CD14-positive monocyte (primary cell): ENCODE data around the gene MACF1. TPM values are rescaled to one million over a fixed set of nuclear protein-coding genes. Genes with fewer than 3 reads are reported as not detected.

ENCODE experiments used
- DNase-seq, 3 donors: peaks; one replicate each; pipeline ENCODE4 v3.0.0-alpha.2; 2011 to 2022
- H2AFZ ChIP-seq: 2 replicates; pipeline ENCODE4 v1.6.0; 2012; ENCODE audit warnings: mild to moderate bottlenecking, low read depth, low read length, inconsistent platforms; ENCODE audit not compliant: insufficient read depth, poor library complexity, severe bottlenecking
- H3K27ac ChIP-seq, 2 donors: 1 replicate in 1 of 2; 2 replicates in 1 of 2; pipeline ENCODE4 v1.5.1; 2012 to 2013; ENCODE audit warnings: low read length in 2 of 2, control low read depth in 1 of 2, inconsistent platforms in 1 of 2, low read depth in 1 of 2, mild to moderate bottlenecking in 1 of 2
- H3K27me3 ChIP-seq, 2 donors: one replicate each; pipeline versions ENCODE4 v1.6.0 to v1.6.1; 2011 to 2013; ENCODE audit warnings: low read length in 2 of 2; ENCODE audit not compliant: control insufficient read depth in 2 of 2, insufficient read depth in 2 of 2
- H3K36me3 ChIP-seq, 2 donors: replicated peaks in 1 of 2; 1 replicate in 1 of 2; 2 replicates in 1 of 2; pipeline versions ENCODE4 v1.5.1 to v1.6.1; 2012 to 2013; ENCODE audit warnings: low read length in 2 of 2, control low read depth in 1 of 2, inconsistent platforms in 1 of 2, mild to moderate bottlenecking in 1 of 2; ENCODE audit not compliant: insufficient read depth in 2 of 2, control insufficient read depth in 1 of 2
- H3K4me1 ChIP-seq, 2 donors: 1 replicate in 1 of 2; 2 replicates in 1 of 2; pipeline versions ENCODE4 v1.5.1 to v1.6.1; 2012 to 2013; ENCODE audit warnings: low read length in 2 of 2, control low read depth in 1 of 2, inconsistent platforms in 1 of 2, mild to moderate bottlenecking in 1 of 2, moderate library complexity in 1 of 2; ENCODE audit not compliant: insufficient read depth in 2 of 2, control insufficient read depth in 1 of 2
- H3K4me2 ChIP-seq: replicated peaks from 2 replicates; pipeline ENCODE3; 2012; ENCODE audit warnings: low read length, moderate library complexity, mild to moderate bottlenecking; ENCODE audit not compliant: poor library complexity, severe bottlenecking; ENCODE audit errors: extremely low read depth
- H3K4me3 ChIP-seq, 3 experiments: fragments of 200-600 bp in 1 of 3; sonication (generic) in 1 of 3; replicated peaks in 1 of 3; 1 replicate in 2 of 3; 2 replicates in 1 of 3; pipeline ENCODE4 v1.5.1; 2011 to 2013; ENCODE audit warnings: low read length in 3 of 3, mild to moderate bottlenecking in 3 of 3, control low read depth in 2 of 3, low read depth in 2 of 3, inconsistent platforms in 1 of 3, moderate library complexity in 1 of 3
- H3K79me2 ChIP-seq: 2 replicates; pipeline ENCODE4 v1.6.0; 2012; ENCODE audit warnings: mild to moderate bottlenecking, control low read depth, inconsistent platforms, low read length, moderate library complexity; ENCODE audit not compliant: insufficient read depth
- H3K9ac ChIP-seq: 2 replicates; pipeline ENCODE4 v1.6.0; 2017; ENCODE audit warnings: low read length, mild to moderate bottlenecking; ENCODE audit not compliant: insufficient read depth, poor library complexity, severe bottlenecking
- H3K9me3 ChIP-seq, 2 donors: replicated peaks in 1 of 2; 1 replicate in 1 of 2; 2 replicates in 1 of 2; pipeline versions ENCODE4 v1.5.1 to v1.6.1; 2012 to 2013; ENCODE audit warnings: low read length in 2 of 2, control low read depth in 1 of 2; ENCODE audit not compliant: control insufficient read depth in 1 of 2, insufficient read depth in 1 of 2
- H4K20me1 ChIP-seq: 2 replicates; pipeline ENCODE4 v1.6.0; 2012; ENCODE audit warnings: mild to moderate bottlenecking, low read length, control low read depth, moderate library complexity; ENCODE audit not compliant: insufficient read depth
- H3K27ac Mint-ChIP-seq, 7 donors: one replicate each; pipeline ENCODE4 v1.8.0; 2020; ENCODE audit warnings: mild to moderate bottlenecking in 7 of 7, mixed read lengths in 7 of 7, moderate library complexity in 6 of 7, inconsistent platforms in 2 of 7
- H3K27me3 Mint-ChIP-seq, 3 donors: one replicate each; pipeline ENCODE4 v1.8.0; 2021 to 2022; ENCODE audit warnings: low read depth in 3 of 3, mild to moderate bottlenecking in 3 of 3, mixed read lengths in 3 of 3, moderate library complexity in 3 of 3, inconsistent platforms in 1 of 3
- H3K36me3 Mint-ChIP-seq, 2 donors: one replicate each; pipeline ENCODE4 v1.8.0; 2020; ENCODE audit warnings: mixed read lengths in 2 of 2, inconsistent platforms in 1 of 2, mild to moderate bottlenecking in 1 of 2
- H3K4me1 Mint-ChIP-seq: one replicate; pipeline ENCODE4 v1.8.0; 2020; ENCODE audit warnings: mild to moderate bottlenecking, mixed read lengths
- H3K4me3 Mint-ChIP-seq, 2 donors: one replicate each; pipeline ENCODE4 v1.8.0; 2020; ENCODE audit warnings: mild to moderate bottlenecking in 2 of 2, mixed read lengths in 2 of 2, moderate library complexity in 1 of 2
- H3K9me3 Mint-ChIP-seq, 7 donors: one replicate each; pipeline ENCODE4 v1.8.0; 2020 to 2022; ENCODE audit warnings: mixed read lengths in 7 of 7, mild to moderate bottlenecking in 6 of 7, moderate library complexity in 6 of 7, inconsistent platforms in 2 of 7
- CTCF ChIP-seq: fragments of 200-600 bp; IDR thresholded peaks from one replicate; pipeline ENCODE4 v1.8.0; 2022; ENCODE audit warnings: antibody characterized with exemption, mild to moderate bottlenecking
- WGBS: methylation state at CpG from one replicate; pipeline ENCODE4 v1.1.5; 2013; ENCODE audit warnings: missing lambda C conversion rate; ENCODE audit not compliant: insufficient coverage; 5-methylcytosine and 5-hydroxymethylcytosine counted together
- intact Hi-C, 2 donors: fragments of 100-400 bp; cut with micrococcal nuclease; formaldehyde crosslinking; loops; one replicate each; pipeline versions ENCODE4 v1.15.0 to v1.15.1; 2023
- polyA plus RNA-seq, 3 donors: library from polyadenylated mRNA; depleted of rRNA in 1 of 3; unstranded in 2 of 3; stranded (reverse) in 1 of 3; fragments of 300-500 nt in 2 of 3; fragments of >200 nt in 1 of 3; fragmentation: Illumina TruSeq in 2 of 3; gene quantifications; 1 replicate in 2 of 3; 2 replicates in 1 of 3; pipeline ENCODE4 v1.2.3, GENCODE V29; 2012 to 2021

MACF1 gene
- polyA plus RNA-seq, 3 donors, result 3.4 to 36.8 (median 4.5) TPM

- Mint-ChIP-seq H3K27ac (peak overlapping the region in 2 of 7 donors; percentile 11 to 55), H3K36me3 (peaks cover 83 to 92% of the 10 kb centered on the region in 2 donors), H3K27me3 (peaks cover 0 to 2% (median 0%) of the 10 kb centered on the region in 3 donors), H3K9me3 (peaks cover 0 to 3% (median 0%) of the 10 kb centered on the region in 7 donors), H3K4me3 (no peak overlapping the region), H3K4me1 (no peaks in the 10 kb centered on the region)
- no peak overlapping the region for H3K4me2 ChIP-seq
- H2AFZ ChIP-seq, result no peak overlapping the region
- no peak overlapping the region for H3K9ac ChIP-seq
- H3K27me3 ChIP-seq, result no peaks in the 10 kb centered on the region
- intact Hi-C loops, result no loop called here
- no peak overlapping the region for H3K4me3 ChIP-seq
- H3K27ac ChIP-seq, result no peak overlapping the region
- TF ChIP-seq CTCF, result no peak
- no CpG with 5 or more reads among the region's 5 CpGs for WGBS
- no peaks in the 10 kb centered on the region for H3K79me2 ChIP-seq
- H4K20me1 ChIP-seq, result no peaks in the 10 kb centered on the region
- H3K9me3 ChIP-seq, result no peaks in the 10 kb centered on the region
- peaks cover 85 to 98% of the 10 kb centered on the region in 2 donors for H3K36me3 ChIP-seq
- H3K4me1 ChIP-seq, result no peaks in the 10 kb centered on the region
- no peak for DNase-seq
These were observed 93.1 kb downstream of the MACF1 start for GRCh38 chr1:39297551-39297950.

GRCh38 chr1:39301606-39302005 is 97.1 kb downstream of the MACF1 start:
- no peak for DNase-seq
- peaks cover 66 to 92% of the 10 kb centered on the region in 2 donors for H3K36me3 Mint-ChIP-seq
- peaks cover 0 to 8% (median 4%) of the 10 kb centered on the region in 7 donors for H3K9me3 Mint-ChIP-seq
- H3K4me3 Mint-ChIP-seq, result no peak overlapping the region
- Histone ChIP-seq H3K27me3 (no peaks in the 10 kb centered on the region), H2AFZ (no peak overlapping the region), H3K4me1 (no peaks in the 10 kb centered on the region), H3K36me3 (peaks cover 74 to 94% of the 10 kb centered on the region in 2 donors), H3K4me2 (no peak overlapping the region), H3K79me2 (no peaks in the 10 kb centered on the region), H3K27ac (no peak overlapping the region), H3K4me3 (no peak overlapping the region), H3K9me3 (peaks cover 4 to 8% of the 10 kb centered on the region in 2 donors), H4K20me1 (no peaks in the 10 kb centered on the region), H3K9ac (no peak overlapping the region)
- H3K27ac Mint-ChIP-seq, result no peak overlapping the region
- no peak for TF ChIP-seq CTCF
- H3K4me1 Mint-ChIP-seq, result no peaks in the 10 kb centered on the region
- H3K27me3 Mint-ChIP-seq, result peaks cover 0 to 2% (median 0%) of the 10 kb centered on the region in 3 donors
- intact Hi-C loops, result no loop called here
- WGBS, result 100% methylated on average over 3 of the region's 5 CpGs
